Tibial nerve (tissue), 3 donors: ENCODE results near the gene TRPT1.

Experiments used
- POLR2A ChIP-seq, 2 donors: fragments of 450-650 bp; IDR thresholded peaks; one replicate each; pipeline ENCODE4 v1.6.1; 2017; ENCODE audit warnings: antibody characterized with exemption in 2 of 2, mild to moderate bottlenecking in 2 of 2, moderate library complexity in 2 of 2
- TF ChIP-seq, protein P1 (sequence below), 5 experiments: fragments of 200-600 bp in 3 of 5; fragments of 450-650 bp in 2 of 5; sonication (generic) in 3 of 5; IDR thresholded peaks; one replicate each; pipeline ENCODE4 v1.5.1; 2016 to 2019; ENCODE audit warnings: antibody characterized with exemption in 5 of 5, mild to moderate bottlenecking in 3 of 5, moderate library complexity in 2 of 5

DNA sequence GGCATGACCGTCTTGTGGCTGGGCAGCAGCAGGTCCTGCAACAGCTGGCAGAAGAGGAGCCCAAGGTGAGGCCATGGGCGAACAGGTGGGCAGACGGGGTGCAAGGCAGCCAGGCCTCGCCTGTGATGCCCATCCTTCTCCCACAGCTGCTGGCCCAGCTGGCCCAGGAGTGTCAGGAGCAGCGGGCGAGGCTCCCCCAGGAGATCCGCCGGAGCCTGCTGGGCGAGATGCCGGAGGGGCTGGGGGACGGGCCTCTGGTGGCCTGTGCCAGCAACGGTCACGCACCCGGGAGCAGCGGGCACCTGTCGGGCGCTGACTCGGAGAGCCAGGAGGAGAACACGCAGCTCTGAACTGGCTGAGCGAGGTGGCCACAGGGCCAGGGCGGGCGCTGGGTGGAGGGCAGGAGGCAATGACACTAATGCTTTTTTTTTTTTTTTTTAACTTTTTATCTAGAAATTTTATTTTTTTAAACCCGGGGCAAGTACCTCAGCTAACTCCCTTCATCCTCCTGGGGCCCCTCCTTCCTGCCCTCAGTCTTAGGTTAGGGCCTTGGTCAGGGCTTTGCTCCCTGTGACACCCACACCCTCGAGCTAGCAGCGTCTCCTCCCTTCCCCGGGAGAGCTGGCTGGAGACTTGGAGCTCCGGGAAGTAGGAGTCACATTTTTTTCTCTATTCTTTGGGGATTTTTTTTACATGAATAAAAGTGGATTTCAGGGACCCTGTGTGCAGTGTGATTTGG is 41.4 kb upstream of the TRPT1 start:
- no peak for TF ChIP-seq POLR2A (IDR thresholded peaks at IDR 0.05)
- TF ChIP-seq, protein P1, sequence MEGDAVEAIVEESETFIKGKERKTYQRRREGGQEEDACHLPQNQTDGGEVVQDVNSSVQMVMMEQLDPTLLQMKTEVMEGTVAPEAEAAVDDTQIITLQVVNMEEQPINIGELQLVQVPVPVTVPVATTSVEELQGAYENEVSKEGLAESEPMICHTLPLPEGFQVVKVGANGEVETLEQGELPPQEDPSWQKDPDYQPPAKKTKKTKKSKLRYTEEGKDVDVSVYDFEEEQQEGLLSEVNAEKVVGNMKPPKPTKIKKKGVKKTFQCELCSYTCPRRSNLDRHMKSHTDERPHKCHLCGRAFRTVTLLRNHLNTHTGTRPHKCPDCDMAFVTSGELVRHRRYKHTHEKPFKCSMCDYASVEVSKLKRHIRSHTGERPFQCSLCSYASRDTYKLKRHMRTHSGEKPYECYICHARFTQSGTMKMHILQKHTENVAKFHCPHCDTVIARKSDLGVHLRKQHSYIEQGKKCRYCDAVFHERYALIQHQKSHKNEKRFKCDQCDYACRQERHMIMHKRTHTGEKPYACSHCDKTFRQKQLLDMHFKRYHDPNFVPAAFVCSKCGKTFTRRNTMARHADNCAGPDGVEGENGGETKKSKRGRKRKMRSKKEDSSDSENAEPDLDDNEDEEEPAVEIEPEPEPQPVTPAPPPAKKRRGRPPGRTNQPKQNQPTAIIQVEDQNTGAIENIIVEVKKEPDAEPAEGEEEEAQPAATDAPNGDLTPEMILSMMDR (IDR thresholded peaks at IDR 0.05) = no peak
